SK-N-MC (cell line): Measurements from ENCODE around the gene ADIPOR2.

ENCODE experiments used
- EZH2 ChIP-seq: fragments of 200-600 bp; sonication (generic); IDR thresholded peaks from one replicate; pipeline ENCODE4 v1.6.1; 2017; ENCODE audit warnings: antibody characterized with exemption
- POLR2AphosphoS5 ChIP-seq: IDR thresholded peaks from 2 replicates; pipeline ENCODE4 v1.6.1; 2012; ENCODE audit warnings: mild to moderate bottlenecking, low read depth, low read length, borderline replicate concordance

DNA sequence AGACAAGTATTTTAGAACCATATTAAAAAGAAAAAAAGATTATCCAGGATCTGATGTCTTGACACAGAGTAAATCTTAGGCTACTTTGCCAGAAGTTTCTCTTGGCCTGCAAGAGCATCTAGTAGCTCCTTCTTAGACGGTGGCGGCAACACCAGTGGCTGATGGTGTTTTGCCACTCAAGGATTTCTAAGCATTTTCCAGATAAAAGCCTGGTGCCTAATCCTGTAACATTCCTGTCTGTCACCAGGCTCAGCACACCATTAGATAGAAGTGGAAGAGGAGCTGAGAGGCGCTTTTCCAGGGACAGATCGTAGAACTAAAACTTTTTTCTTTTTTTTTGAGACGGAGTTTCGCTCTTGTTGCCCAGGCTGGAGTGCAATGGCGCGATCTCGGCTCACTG is 47.8 kb upstream of the ADIPOR2 start:
- TF ChIP-seq EZH2 (no peak), POLR2AphosphoS5 (no peak)
